OCI-LY3 (cell line): Measurements from ENCODE around the gene IFT88.

Experiments
- H2AFZ ChIP-seq: fragments of 200-600, 300-600 bp; shearing (Covaris generic); 2 replicates; pipeline ENCODE4 v1.6.0; 2014; ENCODE audit warnings: antibody characterized with exemption, low read depth, low read length
- H3K27ac ChIP-seq: fragments of 200-600, 300-600 bp; sonication (generic); 2 replicates; pipeline ENCODE4 v1.5.1; 2014; ENCODE audit warnings: mild to moderate bottlenecking, low read length, moderate library complexity, mixed read lengths
- H3K27me3 ChIP-seq: fragments of 200-600, 300-600 bp; sonication (generic); 2 replicates; pipeline ENCODE4 v1.6.1; 2014; ENCODE audit warnings: low read depth, low read length, mixed read lengths
- H3K36me3 ChIP-seq: fragments of 200-600, 300-600 bp; sonication (generic); replicated peaks from 2 replicates; pipeline ENCODE3; 2014; ENCODE audit warnings: low read depth, low read length, mixed read lengths
- H3K4me1 ChIP-seq: fragments of 300-600, 200-600 bp; sonication (generic); 2 replicates; pipeline ENCODE4 v1.6.1; 2014; ENCODE audit warnings: low read length, mixed read lengths
- H3K4me2 ChIP-seq: fragments of 200-600, 300-600 bp; sonication (generic); 2 replicates; pipeline ENCODE4 v1.6.1; 2014; ENCODE audit warnings: low read length, mixed read lengths
- H3K4me3 ChIP-seq: fragments of 300-600, 200-600 bp; sonication (generic); 2 replicates; pipeline ENCODE4 v1.5.1; 2014; ENCODE audit warnings: antibody characterized with exemption, mild to moderate bottlenecking, low read length, moderate library complexity
- H3K79me2 ChIP-seq: fragments of 300-600, 200-600 bp; shearing (Covaris generic); 2 replicates; pipeline ENCODE4 v1.6.1; 2014; ENCODE audit warnings: mild to moderate bottlenecking, low read length, mixed read lengths
- H3K9ac ChIP-seq: fragments of 300-600, 200-600 bp; shearing (Covaris generic); 2 replicates; pipeline ENCODE4 v1.6.0; 2014; ENCODE audit warnings: mild to moderate bottlenecking, low read length, moderate library complexity
- H3K9me3 ChIP-seq: fragments of 200-600, 300-600 bp; shearing (Covaris generic); 2 replicates; pipeline ENCODE4 v1.6.1; 2014; ENCODE audit warnings: low read length, mixed read lengths; ENCODE audit not compliant: insufficient read depth
- H4K20me1 ChIP-seq: fragments of 200-600, 300-600 bp; sonication (generic); 2 replicates; pipeline ENCODE4 v1.6.1; 2016; ENCODE audit warnings: low read length, mixed read lengths; ENCODE audit not compliant: insufficient read depth
- CTCF ChIP-seq: fragments of 200-600, 300-600 bp; sonication (generic); IDR thresholded peaks from 2 replicates; pipeline ENCODE4 v1.5.1; 2014; ENCODE audit warnings: antibody characterized with exemption, low read length, low read depth
- EZH2phosphoT487 ChIP-seq: fragments of 200-600 bp; shearing (Covaris generic); IDR thresholded peaks from 2 replicates; pipeline ENCODE4 v1.6.1; 2018; ENCODE audit warnings: antibody characterized with exemption, mixed run types, low read depth

IFT88 gene

GRCh38 chr13:20686863-20687579, 120.1 kb downstream of the IFT88 start:
- TF ChIP-seq CTCF: no peak
- TF ChIP-seq EZH2phosphoT487: no peak
- no peaks in the 10 kb centered on the region for H3K27me3 ChIP-seq
- no peak overlapping the region for H3K4me2 ChIP-seq

GRCh38 chr13:20689291-20689690, 122.3 kb downstream of the IFT88 start:
- no peak overlapping the region for H3K9ac ChIP-seq

More at GRCh38 chr13:20686863-20687579, 120.1 kb downstream of the IFT88 start:
- Histone ChIP-seq H3K4me3 (no peak overlapping the region), H3K36me3 (no peaks in the 10 kb centered on the region), H3K79me2 (no peaks in the 10 kb centered on the region), H3K9ac (no peak overlapping the region), H3K9me3 (no peaks in the 10 kb centered on the region), H2AFZ (no peak overlapping the region), H3K27ac (no peak overlapping the region), H4K20me1 (no peaks in the 10 kb centered on the region), H3K4me1 (no peaks in the 10 kb centered on the region)

GRCh38 chr13:20691616-20692015, 124.7 kb downstream of the IFT88 start:
- Histone ChIP-seq H3K4me1 (no peaks in the 10 kb centered on the region), H3K27me3 (no peaks in the 10 kb centered on the region), H2AFZ (no peak overlapping the region), H3K79me2 (no peaks in the 10 kb centered on the region), H3K9me3 (no peaks in the 10 kb centered on the region), H3K9ac (no peak overlapping the region), H3K4me3 (no peak overlapping the region), H4K20me1 (no peaks in the 10 kb centered on the region), H3K4me2 (no peak overlapping the region), H3K27ac (no peak overlapping the region), H3K36me3 (no peaks in the 10 kb centered on the region)
- TF ChIP-seq EZH2phosphoT487: no peak
- TF ChIP-seq CTCF: no peak

More at GRCh38 chr13:20689291-20689690, 122.3 kb downstream of the IFT88 start:
- Histone ChIP-seq H4K20me1 (no peaks in the 10 kb centered on the region), H3K36me3 (no peaks in the 10 kb centered on the region), H3K4me2 (no peak overlapping the region), H3K27me3 (no peaks in the 10 kb centered on the region), H3K9me3 (no peaks in the 10 kb centered on the region), H3K27ac (no peak overlapping the region), H3K4me1 (no peaks in the 10 kb centered on the region), H2AFZ (no peak overlapping the region), H3K79me2 (no peaks in the 10 kb centered on the region), H3K4me3 (no peak overlapping the region)
- no peak for TF ChIP-seq CTCF
- no peak for TF ChIP-seq EZH2phosphoT487

GRCh38 chr13:20696073-20696472, 129.1 kb downstream of the IFT88 start:
- H3K27me3 ChIP-seq: no peaks in the 10 kb centered on the region
- no peak overlapping the region for H3K4me2 ChIP-seq
- H4K20me1 ChIP-seq: no peaks in the 10 kb centered on the region
- no peaks in the 10 kb centered on the region for H3K36me3 ChIP-seq
- no peaks in the 10 kb centered on the region for H3K9me3 ChIP-seq
- no peaks in the 10 kb centered on the region for H3K4me1 ChIP-seq
- H3K79me2 ChIP-seq: no peaks in the 10 kb centered on the region
- no peak overlapping the region for H3K9ac ChIP-seq
- H3K27ac ChIP-seq: no peak overlapping the region
- no peak overlapping the region for H2AFZ ChIP-seq
- no peak overlapping the region for H3K4me3 ChIP-seq
- TF ChIP-seq CTCF (no peak), EZH2phosphoT487 (no peak)
